Osteocyte (in vitro differentiated cells): Measurements from ENCODE around the gene GNG2. TPM values are rescaled to one million over a fixed set of nuclear protein-coding genes. Genes with fewer than 3 reads are reported as not detected.

Experiments used
- DNase-seq: peaks from one replicate; pipeline ENCODE4 v3.0.0; 2021; ENCODE audit warnings: mixed read lengths; ENCODE audit not compliant: unreplicated experiment; ENCODE audit errors: extremely low spot score
- H3K27ac Mint-ChIP-seq: one replicate; pipeline ENCODE4 v1.8.0; 2021; ENCODE audit warnings: mild to moderate bottlenecking, mixed read lengths; ENCODE audit not compliant: unreplicated experiment
- H3K27me3 Mint-ChIP-seq: one replicate; pipeline ENCODE4 v1.8.0; 2021; ENCODE audit warnings: mixed read lengths; ENCODE audit not compliant: unreplicated experiment
- H3K36me3 Mint-ChIP-seq: one replicate; pipeline ENCODE4 v1.8.0; 2021; ENCODE audit warnings: mixed read lengths; ENCODE audit not compliant: unreplicated experiment
- H3K4me1 Mint-ChIP-seq: one replicate; pipeline ENCODE4 v1.8.0; 2021; ENCODE audit warnings: mixed read lengths; ENCODE audit not compliant: unreplicated experiment
- H3K4me3 Mint-ChIP-seq: one replicate; pipeline ENCODE4 v1.8.0; 2021; ENCODE audit warnings: mild to moderate bottlenecking, moderate library complexity, mixed read lengths; ENCODE audit not compliant: unreplicated experiment
- H3K9me3 Mint-ChIP-seq: one replicate; pipeline ENCODE4 v1.8.0; 2021; ENCODE audit warnings: mixed read lengths; ENCODE audit not compliant: unreplicated experiment
- total RNA-seq: library from RNA; stranded (reverse); gene quantifications from 2 replicates; pipeline ENCODE4 v1.2.1, GENCODE V29; 2021
- TF ChIP-seq, protein P1 (sequence below): fragments of 200-600 bp; sonication (generic); IDR thresholded peaks from 2 replicates; pipeline ENCODE4 v1.5.0; 2021; ENCODE audit warnings: antibody characterized with exemption, mild to moderate bottlenecking, moderate library complexity

Gene GNG2
- total RNA-seq, 1 donor from 2014 or later = 3.9 TPM

DNA sequence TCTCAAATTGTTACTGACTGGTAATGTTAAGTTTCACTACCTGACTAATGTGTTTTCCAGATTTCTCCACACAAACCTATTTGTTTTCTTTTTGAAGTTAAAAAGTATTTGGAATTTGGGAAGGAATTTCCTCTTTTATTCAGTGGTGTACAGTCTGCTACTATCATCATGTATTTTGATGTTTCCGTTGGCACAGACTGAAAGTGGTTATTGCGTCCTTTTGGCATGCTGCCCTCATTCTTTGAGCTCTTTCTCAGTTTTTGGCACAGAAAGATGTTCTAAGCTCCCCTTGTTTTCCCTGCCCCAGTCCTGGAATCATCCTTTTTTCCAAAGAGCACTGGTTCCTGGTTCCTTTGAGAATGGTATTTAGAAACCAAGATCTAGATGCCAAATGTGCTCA lies 97.5 kb downstream of the GNG2 start:
- no peak for DNase-seq
- Mint-ChIP-seq H3K36me3 (peaks cover 16% of the 10 kb centered on the region), H3K4me3 (no peak overlapping the region), H3K27me3 (no peaks in the 10 kb centered on the region), H3K27ac (no peak overlapping the region), H3K9me3 (peaks cover 21% of the 10 kb centered on the region), H3K4me1 (no peaks in the 10 kb centered on the region)
- TF ChIP-seq, protein P1, sequence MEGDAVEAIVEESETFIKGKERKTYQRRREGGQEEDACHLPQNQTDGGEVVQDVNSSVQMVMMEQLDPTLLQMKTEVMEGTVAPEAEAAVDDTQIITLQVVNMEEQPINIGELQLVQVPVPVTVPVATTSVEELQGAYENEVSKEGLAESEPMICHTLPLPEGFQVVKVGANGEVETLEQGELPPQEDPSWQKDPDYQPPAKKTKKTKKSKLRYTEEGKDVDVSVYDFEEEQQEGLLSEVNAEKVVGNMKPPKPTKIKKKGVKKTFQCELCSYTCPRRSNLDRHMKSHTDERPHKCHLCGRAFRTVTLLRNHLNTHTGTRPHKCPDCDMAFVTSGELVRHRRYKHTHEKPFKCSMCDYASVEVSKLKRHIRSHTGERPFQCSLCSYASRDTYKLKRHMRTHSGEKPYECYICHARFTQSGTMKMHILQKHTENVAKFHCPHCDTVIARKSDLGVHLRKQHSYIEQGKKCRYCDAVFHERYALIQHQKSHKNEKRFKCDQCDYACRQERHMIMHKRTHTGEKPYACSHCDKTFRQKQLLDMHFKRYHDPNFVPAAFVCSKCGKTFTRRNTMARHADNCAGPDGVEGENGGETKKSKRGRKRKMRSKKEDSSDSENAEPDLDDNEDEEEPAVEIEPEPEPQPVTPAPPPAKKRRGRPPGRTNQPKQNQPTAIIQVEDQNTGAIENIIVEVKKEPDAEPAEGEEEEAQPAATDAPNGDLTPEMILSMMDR = no peak

DNA sequence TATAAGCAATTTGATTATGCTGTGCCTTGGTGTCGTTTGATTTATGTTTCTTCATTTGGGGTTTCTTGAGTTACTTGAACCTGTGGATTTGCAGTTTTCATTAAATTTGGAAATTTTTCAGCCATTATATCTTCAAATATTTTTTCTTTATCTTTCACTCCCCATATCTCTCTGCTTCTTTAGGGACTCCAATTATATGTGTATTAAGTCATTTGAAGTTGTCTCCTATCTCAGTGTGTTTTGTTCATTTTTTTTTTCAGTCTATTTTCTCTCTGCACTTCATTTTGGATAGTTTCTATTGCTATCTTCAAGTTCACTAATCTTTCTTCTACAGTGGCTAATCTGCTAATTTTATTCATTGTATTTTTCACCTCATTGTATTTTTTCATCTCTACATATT lies 99.5 kb downstream of the GNG2 start:
- Mint-ChIP-seq H3K4me3 (no peak overlapping the region), H3K36me3 (peaks cover 16% of the 10 kb centered on the region), H3K27ac (no peak overlapping the region), H3K27me3 (no peaks in the 10 kb centered on the region), H3K4me1 (no peaks in the 10 kb centered on the region), H3K9me3 (peaks cover 21% of the 10 kb centered on the region)
- TF ChIP-seq, protein P1 = no peak
- DNase-seq = no peak

DNA sequence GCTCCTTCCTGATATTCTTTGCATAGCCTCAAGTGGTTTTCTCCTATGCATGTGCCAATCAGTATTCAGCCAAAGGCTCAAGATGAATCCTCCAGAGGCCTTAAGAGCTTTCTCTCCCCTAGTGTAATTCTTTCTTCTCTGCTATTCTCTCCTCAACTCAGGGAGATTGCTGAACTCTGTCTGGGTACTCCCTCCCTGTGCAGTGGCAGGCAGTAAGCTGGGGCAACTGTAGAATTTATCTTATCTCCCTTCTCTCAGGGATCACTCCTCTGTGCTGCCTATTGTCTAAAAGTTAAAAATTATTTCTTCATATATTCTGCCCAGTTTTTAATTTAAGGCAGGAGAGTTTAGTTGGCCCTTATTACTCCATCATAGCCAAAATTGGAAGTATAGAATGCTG lies 100.5 kb downstream of the GNG2 start:
- H3K36me3 Mint-ChIP-seq = peaks cover 13% of the 10 kb centered on the region
- DNase-seq = no peak
- H3K4me1 Mint-ChIP-seq = no peaks in the 10 kb centered on the region
- H3K9me3 Mint-ChIP-seq = peaks cover 21% of the 10 kb centered on the region
- TF ChIP-seq, protein P1 = no peak
- no peaks in the 10 kb centered on the region for H3K27me3 Mint-ChIP-seq
- no peak overlapping the region for H3K27ac Mint-ChIP-seq
- no peak overlapping the region for H3K4me3 Mint-ChIP-seq

DNA sequence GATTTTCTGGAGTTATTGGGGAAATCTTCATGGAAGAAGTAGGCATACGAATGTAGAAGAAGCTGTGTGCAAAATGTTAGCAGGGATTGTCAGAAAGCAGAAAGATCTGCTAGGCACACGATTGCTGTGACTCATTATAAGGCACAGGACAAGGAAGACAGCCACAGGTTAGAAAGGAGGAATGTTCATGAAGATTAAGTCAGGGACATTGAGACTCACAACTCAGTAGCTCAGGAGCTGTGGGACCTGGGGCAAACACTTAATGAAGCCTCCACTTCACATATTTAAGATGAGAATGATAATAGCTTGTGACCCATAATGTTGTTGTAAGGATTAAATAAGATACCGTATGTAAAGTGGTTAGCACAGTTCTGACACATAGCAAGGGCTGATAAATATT lies 102.3 kb downstream of the GNG2 start:
- Mint-ChIP-seq H3K4me3 (no peak overlapping the region), H3K9me3 (peaks cover 21% of the 10 kb centered on the region), H3K27me3 (no peaks in the 10 kb centered on the region), H3K36me3 (peaks cover 9% of the 10 kb centered on the region), H3K27ac (no peak overlapping the region), H3K4me1 (no peaks in the 10 kb centered on the region)
- TF ChIP-seq, protein P1 = no peak
- DNase-seq = no peak

DNA sequence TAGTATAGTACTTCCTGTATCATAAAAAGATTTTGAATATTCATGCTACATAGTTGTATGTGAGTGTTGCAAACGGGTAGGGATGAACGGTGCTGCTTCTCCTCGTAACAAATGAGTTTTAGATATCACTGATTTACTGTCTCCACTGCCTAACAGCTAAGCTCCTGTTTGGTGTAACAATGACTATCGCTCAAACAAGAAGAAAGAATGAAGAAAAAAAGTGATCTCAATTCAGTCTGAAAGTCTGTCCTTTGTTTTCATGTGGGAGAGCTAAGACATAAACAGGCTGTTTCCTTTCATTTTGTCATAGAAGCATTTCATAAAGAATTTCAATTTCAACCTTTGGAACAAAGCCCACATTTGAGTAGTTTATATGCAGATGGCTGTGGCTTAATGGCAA lies 102.9 kb downstream of the GNG2 start:
- no peak overlapping the region for H3K27ac Mint-ChIP-seq
- no peak for DNase-seq
- H3K4me1 Mint-ChIP-seq = no peaks in the 10 kb centered on the region
- no peaks in the 10 kb centered on the region for H3K27me3 Mint-ChIP-seq
- TF ChIP-seq, protein P1 = no peak
- peaks cover 21% of the 10 kb centered on the region for H3K9me3 Mint-ChIP-seq
- no peak overlapping the region for H3K4me3 Mint-ChIP-seq
- peaks cover 9% of the 10 kb centered on the region for H3K36me3 Mint-ChIP-seq
